IMR-90 (cell line): ENCODE data around the gene PRPF6. TPM values are rescaled to one million over a fixed set of nuclear protein-coding genes. Genes with fewer than 3 reads are reported as not detected.

ENCODE experiments used
- ATAC-seq: fragments of 200-7000 bp; cut with Tn5 transposase; 2 replicates; pipeline ENCODE4 v1.9.1; 2020; ENCODE audit warnings: low read depth, mild to moderate bottlenecking, moderate library complexity
- BruUV-seq: library from RNA; stranded (reverse); fragments of 400-500 nt; replicated peaks from 2 replicates; lab custom pipeline; 2021; lab: Mats Ljungman, UMichigan
- CTCF ChIA-PET: fragments of 300-600 bp; formaldehyde crosslinking; extraction: SDS; loops from one replicate; lab custom pipeline; 2021; ENCODE audit warnings: antibody characterized with exemption; lab: Yijun Ruan, JAX
- POLR2A ChIA-PET: fragments of 300-600 bp; sonication (Branson Sonifier 250); formaldehyde crosslinking; loops from one replicate; lab custom pipeline; 2022; ENCODE audit warnings: antibody characterized with exemption; ENCODE audit not compliant: unreplicated experiment; lab: Charles Lee
- DNase-seq: peaks from one replicate; pipeline ENCODE4 v3.0.0; 2013
- H2AFZ ChIP-seq: replicated peaks from 2 replicates; pipeline ENCODE3; 2013; ENCODE audit warnings: low read length, mild to moderate bottlenecking; ENCODE audit not compliant: poor library complexity
- H2AK5ac ChIP-seq: 2 replicates; pipeline ENCODE4 v1.6.1; 2013; ENCODE audit warnings: low read depth, low read length, inconsistent platforms
- H2AK9ac ChIP-seq: replicated peaks from 2 replicates; pipeline ENCODE3; 2013; ENCODE audit warnings: mild to moderate bottlenecking, low read depth, low read length, moderate library complexity; ENCODE audit not compliant: poor library complexity
- H2BK120ac ChIP-seq: 2 replicates; pipeline ENCODE4 v1.6.1; 2013; ENCODE audit warnings: low read depth, low read length, inconsistent platforms
- H2BK15ac ChIP-seq: 3 replicates; pipeline ENCODE4 v1.6.1; 2013; ENCODE audit warnings: low read depth, low read length, inconsistent platforms
- H2BK20ac ChIP-seq: 2 replicates; pipeline ENCODE4 v1.6.1; 2013; ENCODE audit warnings: low read depth, mild to moderate bottlenecking, inconsistent platforms, low read length, moderate library complexity
- H2BK5ac ChIP-seq: 2 replicates; pipeline ENCODE4 v1.6.1; 2013; ENCODE audit warnings: mild to moderate bottlenecking, low read depth, low read length, inconsistent platforms; ENCODE audit not compliant: poor library complexity, severe bottlenecking
- H3K14ac ChIP-seq: replicated peaks from 2 replicates; pipeline ENCODE4 v1.6.1; 2013; ENCODE audit warnings: low read depth, low read length, inconsistent platforms
- H3K18ac ChIP-seq: 2 replicates; pipeline ENCODE4 v1.6.1; 2013; ENCODE audit warnings: low read depth, low read length, control low read depth
- H3K23ac ChIP-seq: 2 replicates; pipeline ENCODE4 v1.6.1; 2013; ENCODE audit warnings: low read depth, low read length, inconsistent platforms
- H3K27ac ChIP-seq: 2 replicates; pipeline ENCODE4 v1.5.1; 2013; ENCODE audit warnings: mild to moderate bottlenecking, control low read depth, low read length; ENCODE audit not compliant: insufficient read depth
- H3K27me3 ChIP-seq: 2 replicates; pipeline ENCODE4 v1.6.1; 2013; ENCODE audit warnings: low read length; ENCODE audit not compliant: control insufficient read depth, insufficient read depth
- H3K36me3 ChIP-seq: 2 replicates; pipeline ENCODE4 v1.6.1; 2013; ENCODE audit warnings: low read length, mixed read lengths; ENCODE audit not compliant: control insufficient read depth, insufficient read depth
- H3K4ac ChIP-seq: 2 replicates; pipeline ENCODE4 v1.6.1; 2013; ENCODE audit warnings: low read depth, low read length, inconsistent platforms
- H3K4me1 ChIP-seq: 2 replicates; pipeline ENCODE4 v1.6.1; 2013; ENCODE audit warnings: low read length, mixed read lengths; ENCODE audit not compliant: control insufficient read depth, insufficient read depth
- H3K4me2 ChIP-seq: 2 replicates; pipeline ENCODE4 v1.6.1; 2013; ENCODE audit warnings: low read depth, mild to moderate bottlenecking, control low read depth, low read length, moderate library complexity
- H3K4me3 ChIP-seq: 2 replicates; pipeline ENCODE4 v1.5.1; 2013; ENCODE audit warnings: low read depth, mild to moderate bottlenecking, control low read depth, low read length, moderate library complexity; ENCODE audit not compliant: insufficient read depth
- H3K56ac ChIP-seq: 2 replicates; pipeline ENCODE4 v1.6.1; 2013; ENCODE audit warnings: low read length, inconsistent platforms; ENCODE audit not compliant: insufficient read depth; ENCODE audit errors: extremely low read depth
- H3K79me1 ChIP-seq, 2 experiments: 2 replicates each; pipeline ENCODE4 v1.6.1; 2013; ENCODE audit warnings: low read length in 2 of 2, inconsistent platforms in 1 of 2, low read depth in 1 of 2
- H3K9ac ChIP-seq: 2 replicates; pipeline ENCODE4 v1.6.1; 2013; ENCODE audit warnings: low read depth, low read length, control low read depth
- H3K9me1 ChIP-seq: 2 replicates; pipeline ENCODE4 v1.6.1; 2013; ENCODE audit warnings: low read length, inconsistent platforms; ENCODE audit not compliant: insufficient read depth
- H3K9me3 ChIP-seq: 2 replicates; pipeline ENCODE4 v1.6.1; 2013; ENCODE audit warnings: low read length; ENCODE audit not compliant: control insufficient read depth, insufficient read depth
- H4K20me1 ChIP-seq: 2 replicates; pipeline ENCODE4 v1.6.1; 2013; ENCODE audit warnings: low read length, inconsistent platforms; ENCODE audit not compliant: insufficient read depth
- H4K5ac ChIP-seq: 2 replicates; pipeline ENCODE4 v1.6.1; 2013; ENCODE audit warnings: mild to moderate bottlenecking, low read depth, low read length, control low read depth
- H4K8ac ChIP-seq, 2 experiments: 2 replicates each; pipeline ENCODE4 v1.6.1; 2013; ENCODE audit warnings: low read depth in 2 of 2, low read length in 2 of 2, control low read depth in 1 of 2, inconsistent platforms in 1 of 2
- H4K91ac ChIP-seq: 2 replicates; pipeline ENCODE4 v1.6.1; 2013; ENCODE audit warnings: low read depth, low read length, inconsistent platforms; ENCODE audit not compliant: insufficient read depth
- SMC3 ChIP-seq: fragments of 150-350 bp; IDR thresholded peaks from 2 replicates; pipeline ENCODE4 v1.6.1; 2016; ENCODE audit warnings: low read depth, mild to moderate bottlenecking, antibody characterized with exemption, low read length, moderate library complexity
- WGBS, 2 experiments: methylation state at CpG; one replicate each; pipeline versions ENCODE4 v1.1.5 to v1.1.7; 2013; ENCODE audit warnings: missing lambda C conversion rate in 2 of 2; ENCODE audit not compliant: insufficient read length in 1 of 2; ENCODE audit errors: extremely low coverage in 2 of 2; 5-methylcytosine and 5-hydroxymethylcytosine counted together
- dilution Hi-C: fragments of 300-500 bp; cut with HindIII; formaldehyde crosslinking; loops from one replicate; pipeline ENCODE4 v1.14.3; 2018; ENCODE audit warnings: low sequenced_read_pairs; ENCODE audit not compliant: unreplicated experiment
- in situ Hi-C: fragments of 300-500 bp; cut with MboI; formaldehyde crosslinking; loops from 3 replicates; pipeline ENCODE4 v1.14.3; 2019; ENCODE audit warnings: low sequenced_read_pairs, inconsistent platforms, mixed read lengths
- intact Hi-C: fragments of 100-400 bp; cut with micrococcal nuclease; formaldehyde crosslinking; loops from 2 replicates; pipeline ENCODE4 v1.10.0; 2022
- polyA plus RNA-seq, 3 experiments: library from polyadenylated mRNA; depleted of rRNA; stranded (reverse); fragments of >200 nt; gene quantifications; 2 replicates each; pipeline ENCODE4 v1.2.3, GENCODE V29; 2012; ENCODE audit warnings: low replicate concordance in 1 of 3
- total RNA-seq: library from RNA; depleted of rRNA; stranded (reverse); fragments of >200 nt; gene quantifications from 2 replicates; pipeline ENCODE4 v1.2.3, GENCODE V29; 2012

Gene PRPF6
- total and polyA plus RNA-seq, 2 of the 4 experiments (the other 2 are of a cell fraction) = 43.5 to 71.3 TPM

DNA sequence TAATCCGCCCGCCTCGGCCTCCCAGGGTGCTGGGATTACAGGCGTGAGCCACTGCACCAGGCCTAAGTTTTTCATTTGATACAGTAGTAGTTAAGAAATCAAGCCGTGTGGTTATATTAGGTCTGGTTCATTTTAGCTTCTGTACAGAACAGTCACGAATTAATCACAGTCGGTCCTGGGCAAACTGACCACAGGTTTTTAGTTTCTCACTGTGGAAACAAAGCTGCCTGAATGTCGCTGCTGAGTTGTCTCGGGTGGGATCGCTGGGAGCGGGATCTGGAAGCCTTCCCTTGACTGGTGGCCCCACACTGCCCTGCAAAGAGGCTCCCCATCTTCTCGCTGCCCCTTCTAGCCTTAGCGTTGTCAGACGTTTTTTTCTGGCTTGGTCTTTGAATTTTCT lies 43.3 kb upstream of the PRPF6 start:
- Histone ChIP-seq H3K27me3 (no peaks in the 10 kb centered on the region), H3K4me2 (no peak overlapping the region), H3K23ac (no peak overlapping the region), H3K14ac (no peak overlapping the region), H2BK15ac (no peak overlapping the region), H4K91ac (no peak overlapping the region), H3K27ac (no peak overlapping the region), H3K9me1 (peaks cover 6% of the 10 kb centered on the region; the same call in 1 of the 2 replicates), H3K36me3 (peaks cover 48% of the 10 kb centered on the region), H4K5ac (no peak overlapping the region), H2AK5ac (no peak overlapping the region), H2AFZ (no peak overlapping the region), H2BK20ac (no peak overlapping the region), H3K9me3 (no peaks in the 10 kb centered on the region), H3K56ac (no peak overlapping the region), H2BK5ac (no peak overlapping the region), H2AK9ac (no peak overlapping the region), H4K8ac (no peak overlapping the region), H3K4ac (no peak overlapping the region), H3K9ac (no peak overlapping the region), H3K79me1 (peaks cover 32 to 60% of the 10 kb centered on the region in 2 experiments), H3K4me3 (no peak overlapping the region), H3K18ac (no peak overlapping the region), H4K20me1 (peaks cover 61% of the 10 kb centered on the region), H3K4me1 (no peaks in the 10 kb centered on the region), H2BK120ac (no peak overlapping the region)
- no peak for TF ChIP-seq SMC3
- BruUV-seq = no TSS peak
- ATAC-seq = no peak
- dilution Hi-C loops = no loop called here
- 87% methylated on average over 9 of the region's 14 CpGs; no CpG with 5 or more reads in 1 of the 2 experiments for WGBS, 2 experiments
- intact Hi-C loops = no loop called here
- in situ Hi-C loops = no loop called here
- ChIA-PET CTCF (no interaction called here), POLR2A (no interaction called here)
- DNase-seq = no peak
